HG03565 (cell line): Measurements from ENCODE around the gene UTS2R.

Source experiments
- ATAC-seq: cut with Tn5 transposase; IDR thresholded peaks from one replicate; pipeline ENCODE4 v1.9.1; 2021; ENCODE audit warnings: mild to moderate bottlenecking, moderate library complexity; ENCODE audit not compliant: unreplicated experiment

UTS2R gene

GRCh38 chr17:82371333-82372248, at the start of gene UTS2R:
Gene UTS2R (plus strand): TSS chr17:82371765. CDS start chr17:82374325, 2,560 bp downstream.
- ATAC-seq, result no peak

GRCh38 chr17:82321947-82322466, 49.6 kb upstream of the UTS2R start:
- ATAC-seq, result no peak

- ATAC-seq, result no peak
These were observed 48.8 kb upstream of the UTS2R start for GRCh38 chr17:82322526-82323453.

GRCh38 chr17:82323514-82324234, 47.9 kb upstream of the UTS2R start:
- no peak for ATAC-seq

GRCh38 chr17:82324566-82325285, 46.8 kb upstream of the UTS2R start:
- ATAC-seq, result no peak

- ATAC-seq, result no peak
These were observed 46.0 kb upstream of the UTS2R start for GRCh38 chr17:82325286-82326180.

- no peak for ATAC-seq
These were observed 44.3 kb upstream of the UTS2R start for GRCh38 chr17:82327289-82327688.

- ATAC-seq, result no peak
These were observed 43.8 kb upstream of the UTS2R start for GRCh38 chr17:82327757-82328140.

- no peak for ATAC-seq
These were observed 43.2 kb upstream of the UTS2R start for GRCh38 chr17:82328141-82328993.

- ATAC-seq, result no peak
These were observed 42.5 kb upstream of the UTS2R start for GRCh38 chr17:82328994-82329507.

- no peak for ATAC-seq
These were observed 41.8 kb upstream of the UTS2R start for GRCh38 chr17:82329683-82330321.

- ATAC-seq, result no peak
These were observed 41.0 kb upstream of the UTS2R start for GRCh38 chr17:82330322-82331239.

- no peak for ATAC-seq
These were observed 40.1 kb upstream of the UTS2R start for GRCh38 chr17:82331345-82331939.

- no peak for ATAC-seq
These were observed 38.8 kb upstream of the UTS2R start for GRCh38 chr17:82332669-82333278.
